CD4-positive, alpha-beta T cell treated with Interleukin-15 for 4 hours (primary cell): ENCODE data around the gene GPR34.
"Not testable (repeated sequence)": the region's sequence is repeated elsewhere in the genome, so short reads cannot be mapped to it uniquely, and the experiment has no call there.

Experiments
- DNase-seq: peaks from one replicate; pipeline ENCODE4 v3.0.0-alpha.2; 2020; ENCODE audit warnings: low spot score

Gene GPR34

GRCh38 chrX:41688835-41689234 lies at the start of gene GPR34:
TSS of gene GPR34 (plus strand) at chrX:41688973. CDS start at chrX:41695634, 6,661 bp downstream.
- no peak for DNase-seq

GRCh38 chrX:41646201-41646600 lies 42.6 kb upstream of the GPR34 start:
- not testable (repeated sequence) for DNase-seq

GRCh38 chrX:41653125-41653524 lies 35.6 kb upstream of the GPR34 start:
- DNase-seq: no peak

GRCh38 chrX:41655101-41655500 lies 33.7 kb upstream of the GPR34 start:
- DNase-seq: no peak

GRCh38 chrX:41655631-41656030 lies 33.1 kb upstream of the GPR34 start:
- DNase-seq: no peak

- no peak for DNase-seq
Observed at GRCh38 chrX:41661366-41662095, 27.2 kb upstream of the GPR34 start.

- no peak for DNase-seq
Observed at GRCh38 chrX:41664375-41664901, 24.3 kb upstream of the GPR34 start.

GRCh38 chrX:41664908-41665307 lies 23.9 kb upstream of the GPR34 start:
- no peak for DNase-seq

GRCh38 chrX:41665686-41666085 lies 23.1 kb upstream of the GPR34 start:
- no peak for DNase-seq

GRCh38 chrX:41666251-41666650 lies 22.5 kb upstream of the GPR34 start:
- DNase-seq: no peak

GRCh38 chrX:41667631-41668030 lies 21.1 kb upstream of the GPR34 start:
- no peak for DNase-seq

- DNase-seq: no peak
Observed at GRCh38 chrX:41670112-41670511, 18.7 kb upstream of the GPR34 start.

- DNase-seq: no peak
Observed at GRCh38 chrX:41671082-41671481, 17.7 kb upstream of the GPR34 start.

GRCh38 chrX:41672643-41673042 lies 16.1 kb upstream of the GPR34 start:
- no peak for DNase-seq

- not testable (repeated sequence) for DNase-seq
Observed at GRCh38 chrX:41676361-41676760, 12.4 kb upstream of the GPR34 start.

- DNase-seq: no peak
Observed at GRCh38 chrX:41677183-41678060, 11.4 kb upstream of the GPR34 start.

- DNase-seq: no peak
Observed at GRCh38 chrX:41684138-41684537, 4.6 kb upstream of the GPR34 start.

- DNase-seq: no peak
Observed at GRCh38 chrX:41684940-41685339, 3.8 kb upstream of the GPR34 start.

- DNase-seq: no peak
Observed at GRCh38 chrX:41686788-41687187, 2.0 kb upstream of the GPR34 start.

- DNase-seq: no peak
Observed at GRCh38 chrX:41688156-41688555, 617 bp upstream of the GPR34 start.

- DNase-seq: no peak
Observed at GRCh38 chrX:41689711-41690110, 938 bp downstream of the GPR34 start.

GRCh38 chrX:41692162-41692749 lies 3.5 kb downstream of the GPR34 start:
- DNase-seq: no peak

- no peak for DNase-seq
Observed at GRCh38 chrX:41693024-41693423, 4.3 kb downstream of the GPR34 start.
